Activated effector memory CD4-positive, alpha-beta T cell treated with anti-CD3 and anti-CD28 coated beads, Interleukin-2, amount 50 U/mL, for 16 hours (primary cell): Measurements from ENCODE around the gene ZNF566.
"Not testable (repeated sequence)": the region's sequence is repeated elsewhere in the genome, so short reads cannot be mapped to it uniquely, and the experiment has no call there.

Source experiments
- DNase-seq: peaks from one replicate; pipeline ENCODE4 v3.0.0-alpha.2; 2020

ZNF566 gene

GRCh38 chr19:36489118-36489919 lies at the start of gene ZNF566:
Gene ZNF566 (minus strand): TSS chr19:36489561. CDS start chr19:36476557, 13,004 bp downstream.
- peak; percentile 97 for DNase-seq

GRCh38 chr19:36528921-36529518 lies 39.7 kb upstream of the ZNF566 start:
- peak; percentile 66 for DNase-seq

GRCh38 chr19:36528194-36528920 lies 39.0 kb upstream of the ZNF566 start, which contains the start of gene ZNF260:
Gene ZNF260 (minus strand): TSS chr19:36528271. CDS start chr19:36515238, 13,033 bp downstream.
- peak; percentile 98 for DNase-seq

GRCh38 chr19:36527873-36528193 lies 38.5 kb upstream of the ZNF566 start:
- no peak for DNase-seq

GRCh38 chr19:36527341-36527740 lies 38.0 kb upstream of the ZNF566 start:
- DNase-seq: no peak

- no peak for DNase-seq
These were observed 37.2 kb upstream of the ZNF566 start for GRCh38 chr19:36526581-36526980.

GRCh38 chr19:36524617-36525016 lies 35.3 kb upstream of the ZNF566 start:
- DNase-seq: no peak

GRCh38 chr19:36514012-36514612 lies 24.8 kb upstream of the ZNF566 start:
- DNase-seq: no peak

GRCh38 chr19:36508325-36508724 lies 19.0 kb upstream of the ZNF566 start:
- DNase-seq: no peak

GRCh38 chr19:36501973-36502372 lies 12.6 kb upstream of the ZNF566 start:
- DNase-seq: no peak

GRCh38 chr19:36497001-36497400 lies 7.6 kb upstream of the ZNF566 start:
- DNase-seq: no peak

GRCh38 chr19:36492689-36493453 lies 3.5 kb upstream of the ZNF566 start:
- DNase-seq: peak; percentile 72

GRCh38 chr19:36490846-36491245 lies 1.5 kb upstream of the ZNF566 start:
- DNase-seq: not testable (repeated sequence)

- peak; percentile 90 for DNase-seq
These were observed 607 bp upstream of the ZNF566 start for GRCh38 chr19:36489920-36490415.

GRCh38 chr19:36488846-36489117 lies 579 bp downstream of the ZNF566 start:
- peak; percentile 80 for DNase-seq

- DNase-seq: no peak
These were observed 1.1 kb downstream of the ZNF566 start for GRCh38 chr19:36488118-36488845.

- no peak for DNase-seq
These were observed 5.7 kb downstream of the ZNF566 start for GRCh38 chr19:36483653-36484052.

- no peak for DNase-seq
These were observed 6.5 kb downstream of the ZNF566 start for GRCh38 chr19:36482876-36483275.

GRCh38 chr19:36460046-36460445 lies 29.3 kb downstream of the ZNF566 start:
- no peak for DNase-seq

- no peak for DNase-seq
These were observed 32.5 kb downstream of the ZNF566 start for GRCh38 chr19:36456831-36457230.

GRCh38 chr19:36449059-36449670 lies 40.2 kb downstream of the ZNF566 start:
- DNase-seq: no peak
